H9 (cell line): ENCODE results near the gene CALN1. TPM values are rescaled to one million over a fixed set of nuclear protein-coding genes. Genes with fewer than 3 reads are reported as not detected.

Experiments
- DNase-seq: peaks from one replicate; pipeline ENCODE4 v3.0.0-alpha.2; 2017
- H2AFZ ChIP-seq: one replicate; pipeline ENCODE4 v1.6.1; 2013; ENCODE audit warnings: mild to moderate bottlenecking, low read length, control low read depth, moderate library complexity
- H2AK5ac ChIP-seq: 2 replicates; pipeline ENCODE4 v1.6.1; 2013; ENCODE audit warnings: low read length, control low read depth, mixed read lengths; ENCODE audit not compliant: insufficient read length
- H2BK120ac ChIP-seq: one replicate; pipeline ENCODE4 v1.6.1; 2013; ENCODE audit warnings: low read depth, mild to moderate bottlenecking, low read length, control low read depth, inconsistent platforms; ENCODE audit not compliant: poor library complexity, severe bottlenecking
- H2BK12ac ChIP-seq: 2 replicates; pipeline ENCODE4 v1.6.1; 2013; ENCODE audit warnings: low read length, control low read depth, mixed read lengths, low read depth; ENCODE audit not compliant: insufficient read length
- H2BK15ac ChIP-seq: 2 replicates; pipeline ENCODE4 v1.6.1; 2013; ENCODE audit warnings: low read depth, low read length, control low read depth
- H2BK20ac ChIP-seq: one replicate; pipeline ENCODE4 v1.6.1; 2013; ENCODE audit warnings: low read depth, mild to moderate bottlenecking, low read length, control low read depth, inconsistent platforms; ENCODE audit not compliant: poor library complexity, severe bottlenecking
- H2BK5ac ChIP-seq: 2 replicates; pipeline ENCODE4 v1.6.1; 2013; ENCODE audit warnings: low read length, control low read depth, mixed read lengths; ENCODE audit not compliant: insufficient read length
- H3K14ac ChIP-seq: 2 replicates; pipeline ENCODE4 v1.6.1; 2013; ENCODE audit warnings: low read length, control low read depth; ENCODE audit not compliant: insufficient read depth
- H3K18ac ChIP-seq: 2 replicates; pipeline ENCODE4 v1.6.1; 2013; ENCODE audit warnings: low read depth, mild to moderate bottlenecking, mixed read lengths, low read length, control low read depth; ENCODE audit not compliant: insufficient read length
- H3K23ac ChIP-seq: 2 replicates; pipeline ENCODE4 v1.6.1; 2013; ENCODE audit warnings: low read length, control low read depth, mixed read lengths, low read depth; ENCODE audit not compliant: insufficient read length
- H3K23me2 ChIP-seq: 2 replicates; pipeline ENCODE4 v1.6.1; 2013; ENCODE audit warnings: low read depth, mild to moderate bottlenecking, mixed read lengths, low read length, control low read depth; ENCODE audit not compliant: insufficient read length, poor library complexity, severe bottlenecking
- H3K27ac ChIP-seq: 2 replicates; pipeline ENCODE4 v1.5.1; 2013; ENCODE audit warnings: low read length, control low read depth, mixed read lengths, low read depth; ENCODE audit not compliant: insufficient read length
- H3K27me3 ChIP-seq: 2 replicates; pipeline ENCODE4 v1.6.1; 2013; ENCODE audit warnings: low read length, control low read depth, inconsistent platforms; ENCODE audit not compliant: insufficient read depth
- H3K4ac ChIP-seq: 2 replicates; pipeline ENCODE4 v1.6.1; 2013; ENCODE audit warnings: low read depth, mild to moderate bottlenecking, control low read depth, inconsistent platforms, low read length, moderate library complexity
- H3K4me1 ChIP-seq: 2 replicates; pipeline ENCODE4 v1.6.1; 2013; ENCODE audit warnings: low read length, control low read depth, inconsistent platforms; ENCODE audit not compliant: insufficient read depth
- H3K4me2 ChIP-seq: 2 replicates; pipeline ENCODE4 v1.6.1; 2013; ENCODE audit warnings: low read length, control low read depth, mixed read lengths; ENCODE audit not compliant: insufficient read length, insufficient read depth
- H3K56ac ChIP-seq: 2 replicates; pipeline ENCODE4 v1.6.1; 2013; ENCODE audit warnings: low read depth, mild to moderate bottlenecking, mixed read lengths, low read length, control low read depth; ENCODE audit not compliant: insufficient read length
- H3K79me1 ChIP-seq: 2 replicates; pipeline ENCODE4 v1.6.1; 2013; ENCODE audit warnings: low read depth, mild to moderate bottlenecking, moderate library complexity, low read length, control low read depth, inconsistent platforms; ENCODE audit not compliant: insufficient read depth, poor library complexity, severe bottlenecking
- H3K79me2 ChIP-seq: 2 replicates; pipeline ENCODE4 v1.6.1; 2013; ENCODE audit warnings: low read length, control low read depth, inconsistent platforms; ENCODE audit not compliant: insufficient read depth
- H3K9ac ChIP-seq: 2 replicates; pipeline ENCODE4 v1.6.1; 2013; ENCODE audit warnings: low read length, control low read depth, mixed read lengths; ENCODE audit not compliant: insufficient read length; ENCODE audit errors: extremely low read depth
- H3K9me3 ChIP-seq: one replicate; pipeline ENCODE4 v1.6.1; 2013; ENCODE audit warnings: low read depth, low read length, inconsistent platforms; ENCODE audit not compliant: control insufficient read depth
- H3T11ph ChIP-seq: one replicate; pipeline ENCODE4 v1.6.1; 2013; ENCODE audit warnings: mild to moderate bottlenecking, low read length, control low read depth, inconsistent platforms
- H4K20me1 ChIP-seq: one replicate; pipeline ENCODE4 v1.6.1; 2013; ENCODE audit not compliant: control insufficient read depth, insufficient read length, insufficient read depth
- H4K5ac ChIP-seq: 2 replicates; pipeline ENCODE4 v1.6.1; 2013; ENCODE audit warnings: low read depth, mild to moderate bottlenecking, mixed read lengths, low read length, control low read depth; ENCODE audit not compliant: insufficient read length
- H4K8ac ChIP-seq: replicated peaks from 2 replicates; pipeline ENCODE4 v1.6.1; 2013; ENCODE audit warnings: low read length, control low read depth, mixed read lengths, low read depth; ENCODE audit not compliant: insufficient read length
- H4K91ac ChIP-seq: 2 replicates; pipeline ENCODE4 v1.6.1; 2013; ENCODE audit warnings: low read depth, mild to moderate bottlenecking, moderate library complexity, mixed read lengths, low read length, control low read depth; ENCODE audit not compliant: insufficient read length
- H3K27ac Mint-ChIP-seq, 3 experiments: 2 replicates in 2 of 3; 3 replicates in 1 of 3; pipeline ENCODE4 v1.8.0; 2020 to 2021; ENCODE audit warnings: mixed read lengths in 3 of 3, mild to moderate bottlenecking in 1 of 3, moderate library complexity in 1 of 3
- H3K27me3 Mint-ChIP-seq: 2 replicates; pipeline ENCODE4 v1.8.0; 2021; ENCODE audit warnings: low read depth, mild to moderate bottlenecking, moderate library complexity, mixed read lengths
- H3K36me3 Mint-ChIP-seq, 3 experiments: 2 replicates in 2 of 3; 3 replicates in 1 of 3; pipeline ENCODE4 v1.8.0; 2020 to 2021; ENCODE audit warnings: low read depth in 3 of 3, mixed read lengths in 3 of 3; ENCODE audit not compliant: insufficient read depth in 1 of 3
- H3K4me1 Mint-ChIP-seq, 2 experiments: 2 replicates each; pipeline ENCODE4 v1.8.0; 2020; ENCODE audit warnings: mixed read lengths in 2 of 2
- H3K4me3 Mint-ChIP-seq, 2 experiments: 2 replicates in 1 of 2; 3 replicates in 1 of 2; pipeline ENCODE4 v1.8.0; 2020 to 2021; ENCODE audit warnings: mild to moderate bottlenecking in 2 of 2, mixed read lengths in 2 of 2, moderate library complexity in 1 of 2
- H3K9me3 Mint-ChIP-seq, 2 experiments: 2 replicates in 1 of 2; 3 replicates in 1 of 2; pipeline ENCODE4 v1.8.0; 2020; ENCODE audit warnings: mild to moderate bottlenecking in 2 of 2, mixed read lengths in 2 of 2, moderate library complexity in 1 of 2
- WGBS: extraction: QIAGEN DNeasy Blood & Tissue Kit; methylation state at CpG from one replicate; pipeline ENCODE4 v1.1.7; 2013; ENCODE audit warnings: missing lambda C conversion rate, low lambda C conversion rate, mixed read lengths; ENCODE audit not compliant: insufficient read length; ENCODE audit errors: extremely low coverage; 5-methylcytosine and 5-hydroxymethylcytosine counted together
- total RNA-seq: library from RNA; stranded (reverse); gene quantifications from 2 replicates; pipeline ENCODE4 v1.2.1, GENCODE V29; 2021
- TF ChIP-seq, protein P1 (sequence below): fragments of 200-600 bp; sonication (generic); conservative IDR thresholded peaks from 3 replicates; pipeline ENCODE4 v1.8.0; 2021; ENCODE audit warnings: antibody characterized with exemption, mild to moderate bottlenecking

Gene CALN1
- total RNA-seq, 1 experiment from 2014 or later, result 2.8 TPM

DNA sequence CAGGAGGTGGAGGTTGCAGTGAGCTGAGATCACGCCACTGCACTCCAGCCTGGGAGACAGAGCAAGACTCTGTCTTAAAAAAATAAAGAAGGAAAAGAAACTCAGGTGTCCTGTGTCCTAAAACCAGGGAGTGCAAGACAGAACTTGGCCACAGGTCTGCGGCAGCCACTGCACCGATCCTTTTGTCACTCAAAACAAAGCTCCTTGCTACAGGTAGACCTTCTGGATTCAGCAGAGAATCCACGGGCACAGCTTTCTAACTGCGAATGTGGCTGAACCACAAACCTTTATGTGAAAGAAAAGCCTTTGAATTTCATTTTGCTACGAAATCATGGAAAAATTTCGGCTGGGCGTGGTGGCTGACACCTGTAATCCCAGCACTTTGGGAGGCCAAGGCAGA lies 634.9 kb downstream of the CALN1 start:
- no peaks in the 10 kb centered on the region for H4K20me1 ChIP-seq
- no peak overlapping the region for H2BK5ac ChIP-seq
- H2AFZ ChIP-seq, result no peak overlapping the region
- H3K9me3 ChIP-seq, result no peaks in the 10 kb centered on the region
- H3K79me2 ChIP-seq, result no peaks in the 10 kb centered on the region
- WGBS, result no CpG with 5 or more reads among the region's 8 CpGs
- no peak overlapping the region for H2BK15ac ChIP-seq
- no peak overlapping the region for H2BK120ac ChIP-seq
- no peak overlapping the region for H2BK20ac ChIP-seq
- H2AK5ac ChIP-seq, result no peak overlapping the region
- TF ChIP-seq, protein P1, sequence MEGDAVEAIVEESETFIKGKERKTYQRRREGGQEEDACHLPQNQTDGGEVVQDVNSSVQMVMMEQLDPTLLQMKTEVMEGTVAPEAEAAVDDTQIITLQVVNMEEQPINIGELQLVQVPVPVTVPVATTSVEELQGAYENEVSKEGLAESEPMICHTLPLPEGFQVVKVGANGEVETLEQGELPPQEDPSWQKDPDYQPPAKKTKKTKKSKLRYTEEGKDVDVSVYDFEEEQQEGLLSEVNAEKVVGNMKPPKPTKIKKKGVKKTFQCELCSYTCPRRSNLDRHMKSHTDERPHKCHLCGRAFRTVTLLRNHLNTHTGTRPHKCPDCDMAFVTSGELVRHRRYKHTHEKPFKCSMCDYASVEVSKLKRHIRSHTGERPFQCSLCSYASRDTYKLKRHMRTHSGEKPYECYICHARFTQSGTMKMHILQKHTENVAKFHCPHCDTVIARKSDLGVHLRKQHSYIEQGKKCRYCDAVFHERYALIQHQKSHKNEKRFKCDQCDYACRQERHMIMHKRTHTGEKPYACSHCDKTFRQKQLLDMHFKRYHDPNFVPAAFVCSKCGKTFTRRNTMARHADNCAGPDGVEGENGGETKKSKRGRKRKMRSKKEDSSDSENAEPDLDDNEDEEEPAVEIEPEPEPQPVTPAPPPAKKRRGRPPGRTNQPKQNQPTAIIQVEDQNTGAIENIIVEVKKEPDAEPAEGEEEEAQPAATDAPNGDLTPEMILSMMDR, result no peak
- no peaks in the 10 kb centered on the region for H3K4me1 ChIP-seq
- no peak overlapping the region for H3T11ph ChIP-seq
- H3K4ac ChIP-seq, result no peak overlapping the region
- no peak overlapping the region for H2BK12ac ChIP-seq
- Mint-ChIP-seq H3K36me3 (no peaks in the 10 kb centered on the region; a peak in 1 of 7 replicates), H3K27ac (no peak overlapping the region), H3K4me3 (no peak overlapping the region), H3K9me3 (peaks cover 0 to 2% of the 10 kb centered on the region in 2 experiments; a peak in 1 of 5 replicates), H3K27me3 (peaks cover 51% of the 10 kb centered on the region), H3K4me1 (peaks cover 8 to 13% of the 10 kb centered on the region in 2 experiments)
- H4K8ac ChIP-seq, result no peak overlapping the region
- H3K56ac ChIP-seq, result no peak overlapping the region
- no peak for DNase-seq
- no peaks in the 10 kb centered on the region for H3K23me2 ChIP-seq
- H3K27me3 ChIP-seq, result no peaks in the 10 kb centered on the region
- H3K9ac ChIP-seq, result no peak overlapping the region
- no peaks in the 10 kb centered on the region for H3K79me1 ChIP-seq
- no peak overlapping the region for H3K27ac ChIP-seq
- H3K18ac ChIP-seq, result no peak overlapping the region
- H4K91ac ChIP-seq, result no peak overlapping the region
- no peak overlapping the region for H3K14ac ChIP-seq
- no peak overlapping the region for H3K4me2 ChIP-seq
- H4K5ac ChIP-seq, result no peak overlapping the region
- no peak overlapping the region for H3K23ac ChIP-seq
